Cerebellar nuclear complex (tissue), 1 donor: ENCODE data around the gene PRKCB.

ENCODE experiments used
- DNase-seq, 2 experiments: peaks; one replicate each; lab custom pipeline; 2025; lab: John Stamatoyannopoulos, UW

Gene PRKCB

GRCh38 chr16:23966597-23967394 lies 131.0 kb downstream of the PRKCB start:
- no peak for DNase-seq

DNA sequence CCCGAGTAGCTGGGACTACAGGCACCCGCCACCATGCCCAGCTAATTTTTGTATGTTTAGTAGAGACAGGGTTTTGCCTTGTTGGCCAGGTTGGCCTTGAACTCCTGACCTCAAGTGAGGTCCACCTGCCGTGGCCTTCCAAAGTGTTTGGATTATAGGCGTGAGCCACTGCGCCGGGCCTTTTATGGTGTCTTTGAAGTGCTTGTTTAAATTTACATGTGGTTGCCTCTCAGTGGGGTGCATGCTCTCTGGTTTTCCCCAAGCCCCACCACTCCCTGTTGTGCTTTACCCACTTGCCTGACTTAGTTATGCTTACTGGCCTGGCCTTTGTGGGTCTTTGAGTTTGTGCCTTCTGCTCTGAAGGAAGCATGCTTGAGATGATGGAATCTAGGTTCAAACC lies 132.0 kb downstream of the PRKCB start:
- DNase-seq, result no peak

DNA sequence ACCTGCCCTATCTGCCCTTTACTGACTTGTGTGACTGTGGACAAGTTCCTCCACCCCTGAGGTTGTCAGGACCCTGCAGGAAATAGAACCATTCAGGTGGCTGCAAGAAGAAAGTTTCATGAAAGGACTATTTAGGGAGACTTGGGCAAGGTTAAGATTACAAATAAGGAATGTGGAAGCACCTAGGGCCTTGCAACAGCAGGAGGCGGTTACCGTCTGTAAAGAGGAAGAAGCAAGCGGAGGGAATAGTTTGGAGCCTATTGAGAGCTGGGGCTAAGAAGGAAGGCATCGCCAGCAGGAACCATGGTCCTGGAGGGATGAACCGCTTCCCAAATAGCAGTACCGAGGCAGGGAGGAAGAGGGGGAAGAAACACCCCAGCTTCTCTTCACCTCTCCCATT lies 132.4 kb downstream of the PRKCB start:
- DNase-seq, result no peak

- DNase-seq, result no peak
Observed at GRCh38 chr16:23969468-23970297, 133.9 kb downstream of the PRKCB start.

DNA sequence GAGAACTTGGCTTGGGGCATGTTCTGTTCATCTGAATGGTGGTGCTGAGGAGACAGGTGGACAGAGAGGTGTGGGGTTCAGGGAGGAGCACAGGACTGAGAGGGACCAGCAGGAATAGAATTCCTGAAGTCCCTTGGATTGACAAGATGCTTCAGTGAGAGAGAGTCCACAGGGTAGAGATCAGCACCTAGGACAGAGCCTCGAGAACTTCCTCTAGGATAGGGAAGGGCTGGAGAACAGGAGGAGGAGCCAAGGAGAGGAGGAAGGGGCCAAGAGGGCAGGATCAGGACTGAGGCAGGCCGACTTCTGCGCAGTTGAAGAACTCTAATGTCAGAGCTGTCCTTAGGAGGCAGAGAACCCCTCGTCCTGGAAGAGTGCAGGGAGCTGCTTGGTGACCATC lies 138.4 kb downstream of the PRKCB start:
- no peak for DNase-seq

DNA sequence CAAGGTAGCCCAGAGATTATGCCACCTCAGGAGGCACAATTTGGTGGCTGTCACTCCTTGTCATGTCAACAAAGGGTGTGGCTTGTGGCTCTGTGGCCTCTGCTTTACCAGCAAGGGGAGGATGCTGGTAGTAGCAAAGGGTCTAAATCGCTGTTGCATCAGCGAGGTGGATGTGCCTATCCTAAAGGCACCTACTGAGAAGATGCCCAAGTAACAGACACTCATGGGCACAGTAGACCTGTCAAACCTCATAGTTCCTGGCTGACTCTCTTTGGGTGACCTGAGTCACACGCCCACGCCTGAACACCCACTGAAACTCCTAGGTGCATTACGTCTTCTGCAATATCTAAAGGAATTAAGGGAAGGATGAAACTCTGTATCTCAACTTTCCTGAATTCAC lies 139.5 kb downstream of the PRKCB start:
- DNase-seq, result no peak

DNA sequence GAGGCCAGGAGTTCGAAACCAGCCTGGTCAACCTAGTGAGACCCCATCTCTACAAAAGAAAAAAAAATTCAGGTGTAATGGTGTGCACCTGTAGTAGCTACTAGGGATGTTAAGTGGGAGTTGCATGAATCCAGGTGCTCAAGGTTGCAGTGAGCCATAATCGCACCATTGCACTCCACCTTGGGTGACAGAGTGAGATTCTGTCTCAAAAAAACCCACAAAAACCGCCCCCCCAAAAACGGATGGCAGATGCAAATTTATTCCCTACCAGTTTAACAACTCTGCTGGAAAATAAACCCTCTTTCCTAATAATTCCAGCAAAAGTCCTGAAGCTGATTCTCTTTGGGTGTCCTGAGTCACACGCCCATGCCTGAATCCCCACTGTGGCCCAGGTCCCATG lies 140.3 kb downstream of the PRKCB start:
- no peak for DNase-seq

- DNase-seq, result no peak
Observed at GRCh38 chr16:23976524-23976923, 140.7 kb downstream of the PRKCB start.

DNA sequence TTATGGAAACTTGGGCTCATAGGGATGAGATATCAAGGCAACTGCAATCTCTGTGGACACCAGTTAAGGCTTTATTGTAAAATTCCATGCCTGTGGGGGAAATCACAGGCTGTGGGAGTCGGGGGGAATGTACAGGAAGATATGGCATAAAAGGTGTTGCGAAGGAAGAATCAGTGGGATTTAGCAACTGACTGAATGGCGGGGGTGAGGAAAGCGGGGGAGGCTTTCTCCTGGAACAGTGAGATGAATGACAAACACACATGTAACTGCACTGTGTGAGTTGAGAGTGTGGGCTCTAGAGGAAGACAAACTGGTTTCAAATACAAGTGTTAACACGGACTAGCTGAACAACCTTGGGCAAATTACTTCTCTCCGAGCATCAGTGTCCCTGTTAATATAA lies 143.7 kb downstream of the PRKCB start:
- no peak for DNase-seq

DNA sequence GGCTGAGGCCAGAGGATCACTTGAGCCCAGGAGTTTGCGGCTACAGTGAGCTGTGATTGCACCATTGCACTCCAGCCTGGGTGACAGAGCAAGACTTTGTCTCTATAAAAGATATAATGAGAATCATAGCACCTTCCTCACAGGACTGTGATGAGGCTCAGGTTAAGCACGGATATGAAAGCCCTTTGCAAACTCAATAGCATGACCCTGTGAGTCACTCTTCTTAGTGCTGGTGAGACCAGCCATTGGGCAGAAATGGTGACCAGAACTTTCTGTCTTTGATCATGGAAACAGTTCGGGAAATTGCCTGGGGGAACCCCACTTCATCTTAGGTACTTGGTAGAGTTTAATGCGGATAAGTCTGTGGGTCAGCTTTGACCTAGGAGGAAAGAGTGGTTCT lies 144.2 kb downstream of the PRKCB start:
- DNase-seq, result no peak

DNA sequence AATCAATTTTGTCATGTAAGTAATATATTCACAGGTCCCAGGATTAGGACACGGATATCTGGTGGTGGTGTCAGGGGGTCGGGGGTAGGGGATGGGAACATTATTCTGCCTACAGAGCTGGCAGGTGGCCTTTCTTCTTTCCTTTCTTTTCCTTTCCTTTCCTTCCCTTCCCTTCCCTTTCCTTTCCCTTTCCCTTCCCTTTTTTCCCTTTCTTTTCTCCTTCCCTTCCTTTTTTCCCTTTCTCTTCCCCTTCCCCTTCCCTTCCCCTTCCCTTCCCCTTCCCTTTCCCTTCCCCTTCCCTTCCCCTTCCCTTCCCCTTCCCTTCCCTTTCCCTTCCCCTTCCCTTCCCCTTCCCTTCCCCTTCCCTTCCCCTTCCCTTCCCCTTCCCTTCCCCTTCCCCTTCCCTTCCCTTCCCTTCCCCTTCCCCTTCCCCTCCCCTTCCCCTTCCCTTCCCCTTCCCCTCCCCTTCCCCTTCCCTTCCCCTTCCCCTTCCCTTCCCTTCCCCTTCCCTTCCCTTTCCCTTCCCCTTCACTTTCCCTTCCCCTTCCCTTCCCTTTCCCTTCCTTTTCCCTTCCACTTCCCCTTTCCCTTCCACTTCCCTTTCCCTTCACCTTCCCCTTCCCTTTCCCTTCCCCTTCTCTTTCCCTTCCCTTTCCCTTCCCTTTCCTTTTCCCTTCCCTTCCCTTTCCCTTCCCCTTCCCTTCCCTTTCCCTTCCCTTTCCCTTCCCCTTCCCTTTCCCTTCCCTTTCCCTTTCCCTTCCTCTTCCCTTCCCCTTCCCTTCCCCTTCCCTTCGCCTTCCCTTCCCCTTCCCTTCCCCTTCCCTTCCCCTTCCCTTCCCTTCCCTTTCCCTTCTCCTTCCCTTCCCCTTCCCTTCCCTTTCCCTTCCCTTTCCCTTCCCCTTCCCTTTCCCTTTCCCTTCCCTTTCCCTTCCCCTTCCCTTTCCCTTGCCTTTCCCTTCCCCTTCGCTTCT lies 145.9 kb downstream of the PRKCB start:
- no peak for DNase-seq

GRCh38 chr16:23986455-23986854 lies 150.7 kb downstream of the PRKCB start:
- DNase-seq, result no peak

DNA sequence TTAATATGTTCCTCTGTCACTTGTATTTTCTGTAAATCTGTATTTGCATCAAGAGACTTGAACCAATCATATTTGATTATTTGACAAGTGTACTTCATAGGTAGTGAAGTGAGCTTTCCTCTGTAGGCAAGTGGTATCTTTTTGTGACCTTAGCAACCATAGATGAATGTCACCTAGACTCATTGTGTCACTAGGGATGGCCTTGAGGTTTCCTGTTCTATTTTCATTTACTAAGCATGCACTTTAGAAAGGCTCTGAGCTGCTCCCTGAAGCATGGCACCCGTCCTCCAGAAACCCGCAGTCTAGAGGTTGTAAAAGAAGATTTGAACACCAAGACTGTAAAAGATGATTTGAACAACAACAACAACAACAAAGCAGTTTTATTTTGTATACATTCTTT lies 151.7 kb downstream of the PRKCB start:
- no peak for DNase-seq

- DNase-seq, result no peak
Observed at GRCh38 chr16:23990507-23990906, 154.7 kb downstream of the PRKCB start.

DNA sequence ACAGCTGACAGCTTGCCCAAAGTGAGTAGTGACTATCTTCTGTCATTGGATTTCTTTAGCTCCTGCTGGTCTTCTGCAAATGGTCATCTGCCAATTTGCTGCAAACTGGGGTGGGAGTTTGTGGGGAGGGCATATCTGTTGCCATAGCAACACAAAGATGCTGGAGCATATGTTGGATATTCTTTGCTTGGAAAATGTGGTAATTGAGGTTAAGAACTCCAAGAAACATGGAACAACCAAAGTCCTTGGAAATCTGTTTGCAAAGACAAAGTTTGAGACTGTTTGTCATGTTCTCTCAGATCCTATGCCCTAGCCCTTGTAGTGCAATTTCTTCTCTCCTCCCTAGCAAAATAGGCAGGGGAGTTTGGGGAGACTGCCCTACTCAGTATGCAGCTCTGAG lies 155.3 kb downstream of the PRKCB start:
- DNase-seq, result no peak

GRCh38 chr16:23994615-23995014 lies 158.8 kb downstream of the PRKCB start:
- no peak for DNase-seq

GRCh38 chr16:23996258-23996955 lies 160.6 kb downstream of the PRKCB start:
- DNase-seq, result peak; percentile 83 to 95

GRCh38 chr16:23998771-23999170 lies 163.0 kb downstream of the PRKCB start:
- peak; percentile 51 to 71 for DNase-seq

GRCh38 chr16:23999663-24000062 lies 163.9 kb downstream of the PRKCB start:
- peak in 1 of 2 experiments; percentile 26 for DNase-seq

GRCh38 chr16:24001710-24002109 lies 165.9 kb downstream of the PRKCB start:
- no peak for DNase-seq

GRCh38 chr16:24002619-24003018 lies 166.8 kb downstream of the PRKCB start:
- DNase-seq, result no peak
